Fibroblast of skin of abdomen (primary cell): ENCODE results near the gene MME.

ENCODE experiments used
- DNase-seq: peaks from one replicate; pipeline ENCODE4 v3.0.0-alpha.2; 2013

The MME gene

DNA sequence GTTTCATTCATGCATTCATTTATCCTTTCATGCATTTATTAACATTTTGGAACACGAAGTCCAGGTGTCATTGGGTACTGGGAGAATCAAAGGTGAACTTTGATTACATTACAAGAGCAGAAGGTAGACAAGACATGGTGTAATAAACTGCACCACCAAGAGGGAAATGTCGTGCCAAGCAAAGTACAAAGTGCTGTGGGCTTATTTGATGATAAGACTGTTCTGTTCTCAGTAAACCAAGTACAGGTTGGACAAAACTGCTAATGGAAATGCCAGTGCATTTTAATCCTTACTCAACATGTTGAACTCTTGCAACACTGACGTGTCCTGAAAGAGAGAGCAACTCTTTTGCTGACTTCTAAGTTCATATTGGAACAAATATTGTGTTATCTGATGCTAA, 69.4 kb downstream of the MME start:
- no peak for DNase-seq

- no peak for DNase-seq
These were observed 73.4 kb downstream of the MME start for GRCh38 chr3:155153242-155154186.

GRCh38 chr3:155154255-155154654, 74.1 kb downstream of the MME start:
- DNase-seq: no peak

DNA sequence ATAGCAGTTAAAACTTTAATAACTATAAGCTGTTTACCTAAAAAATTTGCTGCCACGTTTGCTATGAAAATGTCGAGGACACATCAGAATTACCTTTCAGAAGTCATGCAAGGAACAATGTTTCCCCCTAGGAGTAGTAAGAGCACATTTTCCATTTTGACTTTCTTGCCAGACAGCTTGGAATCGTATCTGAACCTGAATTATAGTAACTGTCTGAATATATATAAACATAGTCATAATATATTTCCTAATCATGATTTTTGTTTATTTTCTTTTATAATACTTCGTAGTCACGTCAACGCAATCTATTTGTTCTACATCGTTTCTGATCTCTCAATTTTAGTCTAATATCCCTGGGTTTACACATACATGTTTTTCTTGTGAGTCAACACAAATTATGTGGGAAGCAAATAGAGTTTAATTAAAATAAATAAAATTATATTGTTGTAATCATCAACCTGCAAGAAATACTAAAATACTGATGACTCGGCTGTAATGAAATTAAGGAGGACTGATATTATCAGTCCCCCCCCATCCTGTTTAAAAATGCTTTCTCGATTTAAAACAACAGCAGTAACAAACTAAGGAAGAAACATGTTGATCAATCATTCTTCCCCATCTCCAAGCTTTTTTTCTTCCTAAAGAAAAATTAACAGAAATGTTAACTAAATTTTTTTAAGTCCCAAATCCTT, 78.4 kb downstream of the MME start:
- DNase-seq: no peak

DNA sequence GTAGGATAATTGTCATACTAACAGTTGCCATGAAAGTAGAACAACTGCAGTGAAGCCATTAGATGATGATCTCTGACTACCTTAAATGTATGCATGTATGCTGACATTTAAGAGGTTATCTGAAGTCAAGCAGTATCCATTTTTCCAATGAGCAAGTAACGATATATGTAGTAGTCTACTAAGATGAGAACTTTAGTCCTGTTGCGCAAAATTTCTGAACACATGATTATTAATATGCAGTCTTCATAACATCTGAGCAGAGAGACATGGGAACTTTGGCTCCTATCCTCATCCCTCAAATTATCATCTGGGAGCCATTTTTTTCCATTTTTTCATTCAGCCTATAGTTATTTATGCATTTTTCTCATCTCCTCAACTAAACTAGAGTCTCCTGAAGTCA, 79.2 kb downstream of the MME start:
- DNase-seq: no peak

- no peak for DNase-seq
These were observed 81.6 kb downstream of the MME start for GRCh38 chr3:155161640-155162292.

DNA sequence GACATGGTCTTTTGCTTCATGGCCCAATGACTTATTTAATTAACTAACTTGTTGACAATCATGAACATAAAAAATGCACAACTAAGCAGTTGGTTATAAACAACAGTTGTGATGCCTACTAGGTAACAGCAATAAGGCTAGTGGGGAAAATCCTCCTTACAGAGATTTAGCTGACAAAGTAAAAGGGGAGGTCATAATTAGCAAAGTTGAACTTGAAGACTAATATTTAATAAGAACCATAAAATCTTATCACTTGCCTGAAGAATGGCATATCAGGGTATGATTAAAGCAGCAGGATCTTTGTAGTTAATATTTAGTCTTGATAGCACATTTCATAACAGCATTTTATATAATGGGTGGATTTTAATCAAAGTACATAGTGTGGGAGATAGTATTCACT, 84.2 kb downstream of the MME start:
- DNase-seq: no peak

GRCh38 chr3:155166441-155166840, 86.3 kb downstream of the MME start:
- no peak for DNase-seq

DNA sequence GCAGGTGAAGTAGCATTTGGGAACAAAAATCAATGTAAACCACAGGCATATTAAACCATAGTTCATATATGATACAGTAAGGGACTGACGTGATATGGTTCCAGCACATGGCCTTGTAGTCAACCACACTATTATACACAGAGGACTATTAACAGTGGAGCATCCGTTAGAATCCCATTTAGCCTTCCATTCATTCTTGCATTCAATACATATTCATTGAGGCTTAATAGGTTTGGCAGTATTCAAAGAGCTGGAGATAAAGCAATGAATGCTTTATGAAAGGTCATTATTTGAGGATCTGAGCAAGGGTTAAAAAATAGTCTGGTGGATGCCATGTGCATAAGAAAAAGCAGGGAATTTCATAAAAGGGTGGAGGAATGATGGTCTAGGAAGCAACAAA, 89.1 kb downstream of the MME start:
- DNase-seq: no peak

- DNase-seq: no peak
These were observed 93.7 kb downstream of the MME start for GRCh38 chr3:155173771-155174170.

- DNase-seq: no peak
These were observed 98.8 kb downstream of the MME start for GRCh38 chr3:155178810-155179436.

DNA sequence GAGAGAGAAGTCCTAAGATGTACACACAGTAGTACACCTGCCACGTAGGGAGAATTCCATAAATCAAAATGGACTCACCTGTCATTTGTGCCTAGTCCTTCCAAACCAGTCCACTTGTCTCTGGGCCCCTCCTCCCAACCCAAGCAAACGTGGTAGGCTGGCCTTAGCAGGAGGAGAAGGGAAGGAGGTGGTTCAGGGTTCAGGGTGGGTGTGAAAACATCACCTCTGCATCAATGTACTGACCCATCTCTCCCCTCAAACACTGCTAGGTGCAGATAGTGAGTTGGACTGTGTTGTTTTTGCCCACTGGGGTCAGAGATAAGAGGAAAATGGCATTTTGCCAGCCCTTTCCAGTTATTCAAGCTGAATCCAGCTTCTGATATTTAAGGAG, 99.3 kb downstream of the MME start:
- DNase-seq: no peak

DNA sequence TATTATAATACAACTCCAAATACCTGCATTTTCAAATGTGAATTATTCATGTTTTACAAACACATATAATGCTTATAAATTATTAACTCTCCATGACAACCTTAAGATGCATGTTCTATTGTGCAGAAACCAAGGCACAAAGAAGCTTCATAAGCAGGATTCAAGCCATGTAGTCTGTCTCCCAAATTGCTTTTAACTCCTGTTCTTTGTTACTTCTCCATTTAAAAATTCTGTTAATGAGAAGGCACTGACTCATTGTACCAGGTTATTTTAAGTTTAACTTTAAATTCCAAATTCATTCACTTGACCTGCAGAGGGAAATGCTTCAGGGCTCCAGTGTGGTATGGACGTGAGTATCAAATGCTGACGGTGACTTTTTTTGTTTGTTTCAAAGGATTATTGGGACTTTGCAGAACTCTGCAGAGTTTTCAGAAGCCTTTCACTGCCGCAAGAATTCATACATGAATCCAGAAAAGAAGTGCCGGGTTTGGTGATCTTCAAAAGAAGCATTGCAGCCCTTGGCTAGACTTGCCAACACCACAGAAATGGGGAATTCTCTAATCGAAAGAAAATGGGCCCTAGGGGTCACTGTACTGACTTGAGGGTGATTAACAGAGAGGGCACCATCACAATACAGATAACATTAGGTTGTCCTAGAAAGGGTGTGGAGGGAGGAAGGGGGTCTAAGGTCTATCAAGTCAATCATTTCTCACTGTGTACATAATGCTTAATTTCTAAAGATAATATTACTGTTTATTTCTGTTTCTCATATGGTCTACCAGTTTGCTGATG, 100.0 kb downstream of the MME start:
- DNase-seq: no peak

DNA sequence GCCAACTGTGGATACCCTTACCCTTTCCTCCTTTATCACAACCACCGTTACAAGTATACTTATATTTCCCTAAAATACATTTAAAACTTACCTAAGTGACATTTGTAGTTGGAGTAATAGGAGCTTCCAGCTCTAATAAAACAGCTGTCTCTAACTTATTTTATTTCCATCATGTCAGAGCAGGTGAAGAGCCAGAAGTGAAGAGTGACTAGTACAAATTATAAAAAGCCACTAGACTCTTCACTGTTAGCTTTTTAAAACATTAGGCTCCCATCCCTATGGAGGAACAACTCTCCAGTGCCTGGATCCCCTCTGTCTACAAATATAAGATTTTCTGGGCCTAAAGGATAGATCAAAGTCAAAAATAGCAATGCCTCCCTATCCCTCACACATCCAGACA, 102.3 kb downstream of the MME start:
- DNase-seq: no peak

GRCh38 chr3:155184011-155184410, 103.9 kb downstream of the MME start:
- DNase-seq: no peak

GRCh38 chr3:155185631-155186071, 105.5 kb downstream of the MME start:
- DNase-seq: peak; percentile 83

DNA sequence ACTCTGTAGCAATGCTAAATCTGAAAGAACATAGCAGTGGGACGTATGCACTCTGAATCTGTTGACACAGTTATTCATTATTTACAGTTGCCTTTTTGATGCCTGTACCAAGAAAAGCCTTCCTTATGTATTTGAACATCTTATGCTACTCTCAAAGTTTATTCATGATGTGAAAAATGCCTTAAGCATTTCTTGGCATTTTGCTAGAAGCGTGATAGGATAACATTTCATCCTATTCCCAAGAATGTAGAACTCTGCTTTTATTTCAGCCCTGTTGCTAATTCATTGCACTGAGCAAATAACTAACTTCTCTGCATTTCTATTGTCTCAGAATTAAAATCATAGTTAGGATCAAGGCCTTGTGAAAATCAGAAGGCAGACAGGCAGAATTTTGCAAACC, 107.9 kb downstream of the MME start:
- peak; percentile 46 for DNase-seq

DNA sequence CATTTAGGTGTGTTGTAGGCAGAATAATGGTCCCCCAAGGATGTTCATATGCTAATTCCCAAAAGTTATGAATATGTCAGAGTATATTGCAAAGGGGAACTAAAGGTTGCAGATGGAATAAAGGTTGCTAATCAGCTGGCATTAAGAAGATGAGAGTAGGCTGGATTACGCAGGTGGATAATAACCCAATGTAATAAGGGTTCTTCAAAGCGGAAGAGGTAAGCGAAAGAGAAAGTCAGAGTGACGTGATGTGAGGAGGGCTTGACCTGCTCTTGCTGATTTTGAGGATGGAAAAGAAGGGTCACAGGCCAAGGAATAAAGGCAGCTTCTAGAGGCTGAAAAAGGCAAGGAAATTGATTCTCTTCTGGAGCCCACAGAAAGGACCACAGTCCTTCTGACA, 109.4 kb downstream of the MME start:
- no peak for DNase-seq

GRCh38 chr3:155190691-155191090, 110.6 kb downstream of the MME start:
- DNase-seq: no peak

GRCh38 chr3:155192957-155193746, 113.0 kb downstream of the MME start:
- DNase-seq: no peak

GRCh38 chr3:155193868-155194267, 113.7 kb downstream of the MME start:
- DNase-seq: no peak
